ENCODE measurements around the gene ALDH1L1. TPM values are rescaled to one million over a fixed set of nuclear protein-coding genes. Genes with fewer than 3 reads are reported as not detected.

Gene ALDH1L1
- total and polyA plus RNA-seq, 2 of the 13 experiments (the other 11 are each of a cell fraction or from before 2014, with no cell fraction given): 11.2 to 28.7 TPM

GRCh38 chr3:126083511-126083912 is 96.9 kb downstream of the ALDH1L1 start (continued):
- TF ChIP-seq ZNF281 (CRISPR knock-in tag; IDR thresholded peaks at IDR 0.05; ENCODE audit: borderline replicate concordance) (no peak), ZNF547 (CRISPR knock-in tag; IDR thresholded peaks at IDR 0.05) (no peak), ZNF142 (CRISPR knock-in tag; IDR thresholded peaks at IDR 0.05) (no peak), HOXD1 (CRISPR knock-in tag; IDR thresholded peaks at IDR 0.05) (0 out of 2 replicates have a peak, but pooled peaks have one; percentile 8), TAF1 (CRISPR knock-in tag; IDR thresholded peaks at IDR 0.05) (no peak), EHMT2 (IDR thresholded peaks at IDR 0.05; ENCODE audit: borderline replicate concordance, low read depth, low read length) (no peak), MXD1 (CRISPR knock-in tag; IDR thresholded peaks at IDR 0.05) (no peak; the same call in 1 of the 2 replicates), KLF6 (CRISPR knock-in tag; IDR thresholded peaks at IDR 0.05) (no peak), ZNF468 (CRISPR knock-in tag; IDR thresholded peaks at IDR 0.05) (no peak), SAP130 (CRISPR knock-in tag; IDR thresholded peaks at IDR 0.05; ENCODE audit: low read depth) (peak; percentile 15; the same call in 1 of the 2 replicates), ZNF18 (CRISPR knock-in tag; IDR thresholded peaks at IDR 0.05; ENCODE audit: insufficient replicate concordance) (no peak), ISX (CRISPR knock-in tag; conservative IDR thresholded peaks at IDR 0.05) (no peak), PAF1 (CRISPR knock-in tag; IDR thresholded peaks at IDR 0.05) (no peak), CBX1 (IDR thresholded peaks at IDR 0.05; ENCODE audit: low read depth) (no peak), HOXA7 (CRISPR knock-in tag; IDR thresholded peaks at IDR 0.05) (no peak), ZNF550 (CRISPR knock-in tag; IDR thresholded peaks at IDR 0.05; ENCODE audit: borderline replicate concordance) (no peak), STAT5B (CRISPR knock-in tag; IDR thresholded peaks at IDR 0.05) (no peak), AHR (CRISPR knock-in tag; IDR thresholded peaks at IDR 0.05) (no peak), RBFOX2 (IDR thresholded peaks at IDR 0.05; ENCODE audit: low read depth, low read length) (no peak), ZNF282 (IDR thresholded peaks at IDR 0.05; ENCODE audit: partially characterized antibody) (no peak), KAT8 (CRISPR knock-in tag; IDR thresholded peaks at IDR 0.05) (peak; percentile 12; the same call in 1 of the 2 replicates), ATF7-NPFF (CRISPR knock-in tag; IDR thresholded peaks at IDR 0.05; ENCODE audit: low read depth) (no peak)

Data from HepG2 (cell line).